GM12875 (cell line): ENCODE data around the gene NISCH.

Source experiments
- H3K4me3 ChIP-seq: one replicate; pipeline ENCODE4 v1.5.1; 2011; ENCODE audit warnings: low read depth, low read length, control low read depth
- TF ChIP-seq, protein P1 (sequence below): IDR thresholded peaks from 2 replicates; pipeline ENCODE4 v1.5.1; 2011; ENCODE audit warnings: low read depth, mild to moderate bottlenecking, control low read depth, inconsistent platforms, low read length, moderate library complexity, borderline replicate concordance; ENCODE audit not compliant: insufficient read depth

The NISCH gene

DNA sequence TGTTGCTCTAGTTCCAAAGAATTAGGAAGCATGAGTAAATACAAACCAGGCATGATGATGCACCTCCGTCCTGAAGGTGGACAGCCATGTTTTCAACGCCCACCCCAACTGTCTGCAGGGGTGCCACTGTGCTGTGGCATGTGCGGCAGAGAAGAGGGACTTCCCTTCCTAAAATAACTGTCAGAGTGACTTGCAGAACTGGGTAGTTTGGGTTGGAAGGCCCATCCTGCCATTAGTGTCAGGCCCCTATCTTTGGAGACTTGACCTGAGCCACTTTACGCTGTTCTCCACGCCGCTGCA, 22.3 kb downstream of the NISCH start:
- no peak overlapping the region for H3K4me3 ChIP-seq
- TF ChIP-seq, protein P1, sequence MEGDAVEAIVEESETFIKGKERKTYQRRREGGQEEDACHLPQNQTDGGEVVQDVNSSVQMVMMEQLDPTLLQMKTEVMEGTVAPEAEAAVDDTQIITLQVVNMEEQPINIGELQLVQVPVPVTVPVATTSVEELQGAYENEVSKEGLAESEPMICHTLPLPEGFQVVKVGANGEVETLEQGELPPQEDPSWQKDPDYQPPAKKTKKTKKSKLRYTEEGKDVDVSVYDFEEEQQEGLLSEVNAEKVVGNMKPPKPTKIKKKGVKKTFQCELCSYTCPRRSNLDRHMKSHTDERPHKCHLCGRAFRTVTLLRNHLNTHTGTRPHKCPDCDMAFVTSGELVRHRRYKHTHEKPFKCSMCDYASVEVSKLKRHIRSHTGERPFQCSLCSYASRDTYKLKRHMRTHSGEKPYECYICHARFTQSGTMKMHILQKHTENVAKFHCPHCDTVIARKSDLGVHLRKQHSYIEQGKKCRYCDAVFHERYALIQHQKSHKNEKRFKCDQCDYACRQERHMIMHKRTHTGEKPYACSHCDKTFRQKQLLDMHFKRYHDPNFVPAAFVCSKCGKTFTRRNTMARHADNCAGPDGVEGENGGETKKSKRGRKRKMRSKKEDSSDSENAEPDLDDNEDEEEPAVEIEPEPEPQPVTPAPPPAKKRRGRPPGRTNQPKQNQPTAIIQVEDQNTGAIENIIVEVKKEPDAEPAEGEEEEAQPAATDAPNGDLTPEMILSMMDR: no peak

DNA sequence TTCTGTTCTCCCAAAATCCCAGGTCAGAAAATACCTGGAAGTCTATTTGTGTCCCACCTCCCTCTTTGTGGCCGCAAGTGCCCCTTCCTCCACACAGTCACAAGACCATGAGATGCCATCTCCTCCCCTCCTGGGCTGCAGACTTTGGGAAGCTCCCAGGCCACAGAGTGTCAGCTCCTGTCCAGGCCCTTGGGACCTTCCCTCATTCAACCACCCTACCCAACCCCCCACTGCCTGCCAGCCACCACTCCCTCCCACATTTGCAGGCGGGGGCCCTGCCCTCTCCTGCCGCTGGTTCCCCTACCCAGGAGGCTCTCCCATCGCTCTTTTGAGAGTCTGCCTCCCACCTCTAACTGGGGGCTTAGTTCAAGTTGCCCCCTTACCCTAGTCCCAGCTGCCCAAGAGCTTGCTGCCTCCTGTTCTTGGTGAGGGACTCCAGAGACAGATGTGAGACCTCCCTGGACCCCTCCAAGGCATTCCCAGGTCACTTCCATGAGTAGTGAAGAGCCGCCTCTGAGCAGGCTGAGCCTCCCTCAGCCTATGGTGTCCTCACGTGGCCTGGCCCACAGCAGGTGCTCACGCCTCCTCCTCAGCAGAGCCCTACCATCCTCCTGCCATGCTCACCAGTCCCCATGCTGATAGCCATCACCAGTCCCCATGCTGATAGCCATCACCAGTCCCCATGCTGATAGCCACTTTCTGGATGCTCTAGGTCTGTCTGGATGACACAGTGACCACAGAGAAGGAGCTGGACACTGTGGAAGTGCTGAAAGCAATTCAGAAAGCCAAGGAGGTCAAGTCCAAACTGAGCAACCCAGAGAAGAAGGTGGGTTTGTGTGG, 23.9 kb downstream of the NISCH start:
- no peak overlapping the region for H3K4me3 ChIP-seq
- TF ChIP-seq, protein P1: no peak

DNA sequence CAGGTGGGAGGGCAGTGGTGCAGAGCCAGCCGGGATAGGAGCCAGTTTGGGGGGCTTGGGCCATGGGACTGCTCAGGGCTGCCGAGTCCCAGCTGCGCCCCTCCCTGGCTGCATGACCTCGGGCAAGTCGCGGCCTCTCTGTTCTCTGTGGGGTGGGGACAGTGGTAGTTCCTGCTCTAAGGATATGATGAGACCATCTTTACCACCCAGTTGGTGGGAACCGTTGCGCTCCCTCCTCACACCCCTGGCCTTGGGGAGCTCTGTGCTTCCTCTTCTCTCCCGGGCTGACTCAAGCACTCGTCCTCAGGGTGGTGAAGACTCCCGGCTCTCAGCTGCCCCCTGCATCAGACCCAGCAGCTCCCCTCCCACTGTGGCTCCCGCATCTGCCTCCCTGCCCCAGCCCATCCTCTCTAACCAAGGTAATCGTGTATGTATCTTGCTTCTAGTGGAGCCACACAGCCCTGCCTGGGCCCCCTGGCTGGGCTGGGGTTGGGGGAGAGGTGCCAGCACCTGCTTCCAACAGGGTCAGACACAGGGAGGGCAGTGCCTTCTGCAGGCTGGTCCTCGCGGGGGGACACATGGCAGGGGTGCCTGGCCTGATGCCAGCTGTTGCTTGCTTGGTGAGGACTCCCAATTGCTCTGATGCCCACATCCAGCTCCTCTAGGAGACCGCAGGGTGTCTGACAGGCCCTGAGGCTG, 24.6 kb downstream of the NISCH start:
- H3K4me3 ChIP-seq: no peak overlapping the region
- TF ChIP-seq, protein P1: no peak

DNA sequence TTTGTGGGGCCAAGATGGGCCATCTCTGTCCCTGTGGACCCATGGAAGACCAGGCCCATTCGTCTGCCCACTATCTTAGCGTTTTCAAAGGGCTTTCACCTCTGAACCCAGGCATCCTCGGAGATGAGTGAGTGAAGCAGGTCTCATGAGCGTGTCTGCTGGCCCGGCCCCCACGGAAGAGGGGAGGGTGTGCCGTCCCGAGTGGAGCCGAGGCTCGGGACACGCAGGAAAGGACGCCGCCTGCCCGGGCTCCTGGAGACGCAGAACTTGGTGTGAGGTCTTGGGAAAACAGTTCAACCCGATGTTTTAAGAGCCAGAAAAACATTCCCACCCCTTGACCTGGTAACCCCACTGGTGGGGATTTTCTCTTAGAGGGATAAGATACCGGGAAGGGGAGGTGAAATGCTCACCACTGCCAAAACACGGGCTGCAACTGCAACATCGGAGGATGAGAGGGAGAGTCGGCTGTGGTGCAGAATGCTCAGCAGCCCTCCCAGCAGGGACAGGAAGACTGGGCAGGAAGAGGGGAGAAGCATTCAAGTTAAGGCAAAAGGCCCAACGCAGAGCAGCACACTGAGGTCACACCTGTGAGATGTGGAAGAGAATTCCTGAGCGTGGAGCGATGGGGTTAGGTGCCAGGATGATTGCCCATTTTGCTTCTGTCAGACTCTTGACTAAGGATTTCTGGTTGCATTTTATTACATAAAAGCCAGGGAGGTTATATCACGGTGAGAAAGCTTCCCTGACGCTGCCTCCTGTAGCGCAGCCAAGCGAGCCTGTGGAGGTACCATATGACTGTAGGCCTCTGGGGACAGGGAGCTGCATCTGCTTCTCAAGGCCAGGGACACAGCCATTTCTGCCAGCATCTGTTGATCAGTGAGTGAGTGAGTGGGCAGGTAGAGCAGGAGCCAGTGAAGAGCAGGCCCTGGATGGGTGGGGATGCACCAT, 25.6 kb downstream of the NISCH start:
- TF ChIP-seq, protein P1: no peak
- H3K4me3 ChIP-seq: no peak overlapping the region

DNA sequence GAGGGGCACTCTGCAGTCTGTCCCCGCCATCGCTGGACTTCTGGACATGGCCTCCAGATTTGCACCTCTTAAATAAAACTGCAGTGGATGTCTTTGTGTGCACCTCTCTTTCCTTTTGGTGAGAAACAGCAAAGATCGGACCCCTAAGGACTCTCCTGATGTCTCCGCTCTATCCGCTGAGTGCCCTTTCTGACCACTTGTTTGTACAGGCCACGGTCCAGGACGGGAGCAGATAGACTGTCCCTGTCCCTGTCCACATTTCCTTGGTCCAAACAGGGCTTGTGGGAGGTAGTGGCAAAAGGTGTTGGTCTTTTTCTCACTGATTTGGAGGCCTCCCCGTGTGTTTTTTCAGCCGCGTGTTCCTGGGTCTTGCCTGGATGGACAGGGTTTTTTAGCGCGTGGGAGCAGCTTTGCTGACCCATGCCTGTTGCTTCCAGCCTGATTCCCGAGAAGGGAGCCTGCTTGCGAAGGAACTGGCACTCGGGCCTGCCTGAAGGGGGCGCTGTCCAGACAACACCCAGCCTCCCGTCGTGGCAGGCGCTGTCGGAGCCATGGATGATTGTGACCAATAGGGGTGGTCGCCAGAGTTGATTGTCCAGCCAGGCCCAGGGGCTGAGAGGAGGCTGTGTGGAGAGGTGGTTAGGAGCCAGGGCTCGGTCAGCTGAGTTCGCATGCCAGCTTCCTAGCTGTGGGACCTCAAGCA, 26.6 kb downstream of the NISCH start:
- TF ChIP-seq, protein P1: peak; percentile 46; the same call in 1 of the 2 replicates
- no peak overlapping the region for H3K4me3 ChIP-seq

DNA sequence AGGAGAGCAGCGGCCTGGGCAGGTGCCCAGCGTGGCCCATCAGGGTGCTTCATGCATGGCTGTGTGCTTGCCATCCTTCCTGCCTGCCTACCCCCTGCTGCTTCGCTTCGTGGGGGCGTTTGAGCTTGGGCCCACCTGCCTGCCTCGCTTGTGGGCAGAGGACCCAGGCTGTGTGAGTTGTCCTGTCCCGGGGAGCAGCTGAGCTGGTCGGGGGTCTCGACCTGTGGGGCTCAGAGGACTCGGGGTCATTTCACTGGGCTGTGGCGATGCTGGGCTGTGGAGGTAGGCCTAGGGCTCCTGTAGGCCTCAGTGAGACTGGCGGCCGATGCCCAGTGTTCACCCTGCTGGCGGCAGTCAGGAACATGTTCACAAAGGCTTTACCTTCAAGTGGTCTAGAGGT, 27.7 kb downstream of the NISCH start:
- TF ChIP-seq, protein P1: no peak
- no peak overlapping the region for H3K4me3 ChIP-seq
